ENCODE measurements around the gene MORN1. TPM values are rescaled to one million over a fixed set of nuclear protein-coding genes. Genes with fewer than 3 reads are reported as not detected.
A peak's percentile ranks its signal among the peaks of the same experiment; 100 is the strongest.

Gene MORN1
- total and polyA plus RNA-seq, 9 of the 15 experiments (the other 6 are each of a cell fraction or from before 2014, with no cell fraction given) = 0.24 to 9.3 (median 4.2) TPM

DNA sequence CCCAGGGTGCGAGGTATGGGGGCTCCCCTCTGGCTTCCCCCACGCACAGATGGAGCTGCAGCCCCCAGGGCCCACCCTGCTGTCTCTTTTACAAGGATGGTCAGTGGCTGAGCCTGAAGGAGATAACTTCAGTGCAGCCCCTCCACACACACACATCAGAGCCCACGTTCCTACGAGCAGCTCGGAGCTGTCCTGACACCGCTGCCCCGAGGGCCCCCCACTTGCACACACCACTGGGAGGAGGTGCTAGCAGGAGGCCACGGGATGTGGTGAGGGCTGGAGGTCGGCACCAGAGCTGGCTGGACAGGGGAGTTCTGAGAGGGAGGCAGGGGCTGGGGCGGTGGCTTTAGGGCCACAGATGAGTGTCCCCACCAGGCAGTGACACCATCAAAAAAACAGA, 53.9 kb downstream of the MORN1 start:
- H3K4me1 ChIP-seq (replicated peaks in 1 of 2; ENCODE audit: control insufficient read depth in 2 of 2, insufficient read depth in 2 of 2, low read length in 2 of 2) = peaks cover 0 to 59% of the 10 kb centered on the region in 2 experiments; a peak in 1 of 5 replicates
- H3K27me3 ChIP-seq (ENCODE audit: control insufficient read depth in 2 of 2, insufficient read depth in 2 of 2, low read length in 2 of 2) = peaks cover 85 to 98% of the 10 kb centered on the region in 2 experiments
- BruUV-seq (replicated peaks) = no TSS peak
- ATAC-seq (no peak), DNase-seq (ENCODE audit: extremely low read depth in 1 of 4, low spot score in 3 of 4) (no peak), FAIRE-seq (no peak)
- CTCF ChIA-PET (ENCODE audit: low intra/inter-chr PET ratio) = no interaction called here
- no peaks in the 10 kb centered on the region for H3K36me3 ChIP-seq (ENCODE audit: control insufficient read depth, insufficient read depth, low read length)
- no peaks in the 10 kb centered on the region for H3K79me2 ChIP-seq (ENCODE audit: control insufficient read depth, insufficient read depth, low read length)
- no peak overlapping the region for H2AFZ ChIP-seq (ENCODE audit: low read depth, low read length)
- no peak for TF ChIP-seq TCFL5 (CRISPR knock-in tag; conservative IDR thresholded peaks at IDR 0.05)
- TF ChIP-seq, protein P1, sequence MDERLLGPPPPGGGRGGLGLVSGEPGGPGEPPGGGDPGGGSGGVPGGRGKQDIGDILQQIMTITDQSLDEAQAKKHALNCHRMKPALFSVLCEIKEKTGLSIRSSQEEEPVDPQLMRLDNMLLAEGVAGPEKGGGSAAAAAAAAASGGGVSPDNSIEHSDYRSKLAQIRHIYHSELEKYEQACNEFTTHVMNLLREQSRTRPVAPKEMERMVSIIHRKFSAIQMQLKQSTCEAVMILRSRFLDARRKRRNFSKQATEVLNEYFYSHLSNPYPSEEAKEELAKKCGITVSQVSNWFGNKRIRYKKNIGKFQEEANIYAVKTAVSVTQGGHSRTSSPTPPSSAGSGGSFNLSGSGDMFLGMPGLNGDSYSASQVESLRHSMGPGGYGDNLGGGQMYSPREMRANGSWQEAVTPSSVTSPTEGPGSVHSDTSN (CRISPR knock-in tag; IDR thresholded peaks at IDR 0.05; ENCODE audit: low read depth) = no peak
- TF ChIP-seq, protein P1 (tag; conservative IDR thresholded peaks at IDR 0.05; ENCODE audit: low read depth) = no peak
- H3K9me1 ChIP-seq (ENCODE audit: control insufficient read depth, insufficient read depth, low read length) = no peaks in the 10 kb centered on the region
- no peak overlapping the region for H3K4me2 ChIP-seq (ENCODE audit: insufficient read depth, low read length)
- H3K9me3 ChIP-seq (replicated peaks; ENCODE audit: control insufficient read depth, insufficient read depth, low read depth, low read length) = no peaks in the 10 kb centered on the region
- WGBS (ENCODE audit: insufficient coverage, low coverage, missing lambda C conversion rate) = 3% methylated on average over 10 of the region's 10 CpGs
- H3K9ac ChIP-seq (ENCODE audit: insufficient read depth in 1 of 2, low read depth in 2 of 2, low read length in 2 of 2) = peak overlapping the region in 1 of 2 experiments; percentile 45; a peak in 1 of 4 replicates
- in situ Hi-C loops (cut with MboI) = no loop called here
- intact Hi-C loops (cut with micrococcal nuclease) = no loop called here
- POLR2A ChIA-PET = interaction anchor here (0.6 to 1.2 kb wide), 3 partner anchors 14 to 142 kb away, joined by 3 to 5 read pairs (median 3); no protein-coding TSS in a partner anchor
- no peak overlapping the region for H3K27ac ChIP-seq (ENCODE audit: extremely low read depth, low read depth, low read length)
- H3K4me3 ChIP-seq = no peak overlapping the region
- H4K20me1 ChIP-seq (replicated peaks; ENCODE audit: control insufficient read depth, insufficient read depth, low read length) = peaks cover 40% of the 10 kb centered on the region

All from K562 (cell line).